Measurements from ENCODE around the gene SUSD6.

DNA sequence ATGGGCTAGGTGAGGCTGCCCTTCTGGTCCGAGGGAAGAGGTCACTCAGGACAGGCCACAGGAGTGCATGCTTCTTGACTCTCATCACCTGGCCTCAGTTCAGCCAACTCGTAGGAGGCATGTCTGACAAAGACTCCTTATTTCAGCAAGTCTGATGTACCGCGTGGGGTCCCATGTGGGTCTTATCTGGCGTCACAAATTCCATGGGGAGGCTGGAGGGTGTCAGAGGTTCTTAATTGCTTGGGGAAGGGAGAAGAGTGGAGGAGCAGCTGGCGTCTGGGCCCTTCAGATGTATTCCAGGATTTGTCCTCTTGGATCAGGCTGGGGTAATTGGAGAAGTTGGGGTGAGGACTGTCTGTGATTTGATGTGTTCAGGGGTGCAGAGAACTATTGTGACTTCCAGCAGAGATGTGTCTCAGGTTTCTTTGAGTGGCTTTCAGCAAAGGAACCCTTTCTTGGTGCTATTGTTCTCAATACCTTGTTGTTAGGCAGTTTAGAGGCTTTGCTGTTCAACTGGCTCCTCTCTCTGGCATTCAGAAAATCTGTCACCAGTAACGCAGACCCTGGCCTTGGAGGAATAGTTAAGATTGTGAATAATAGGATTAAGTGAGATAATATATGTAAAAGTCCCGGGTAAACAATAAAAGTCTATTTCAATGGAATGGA lies 60.1 kb downstream of the SUSD6 start:
- TF ChIP-seq TAF1 (IDR thresholded peaks at IDR 0.05; ENCODE audit: low read depth, low read length) (no peak), POLR2A (IDR thresholded peaks at IDR 0.05; ENCODE audit: low read depth, low read length) (no peak), POLR2AphosphoS5 (IDR thresholded peaks at IDR 0.05; ENCODE audit: low read depth, low read length) (no peak)

All from GM12891 (cell line).